Adrenal gland (tissue), 12 donors: ENCODE data around the gene SHROOM2. TPM values are rescaled to one million over a fixed set of nuclear protein-coding genes. Genes with fewer than 3 reads are reported as not detected.

Experiments
- DNase-seq, 7 donors: peaks; one replicate each; pipeline ENCODE4 v3.0.0-alpha.2; 2019 to 2020
- H3K27ac ChIP-seq, 5 donors: fragments of 200-600 bp; sonication (generic) in 4 of 5; 1 replicate in 3 of 5; 2 replicates in 2 of 5; pipeline versions ENCODE4 v1.5.1 to v1.8.0; 2016 to 2020; ENCODE audit warnings: mild to moderate bottlenecking in 1 of 5
- H3K27me3 ChIP-seq: fragments of 200-600 bp; 2 replicates; pipeline ENCODE4 v1.8.0; 2021
- H3K36me3 ChIP-seq, 2 donors: fragments of 200-600 bp; replicated peaks in 1 of 2; 1 replicate in 1 of 2; 2 replicates in 1 of 2; pipeline versions ENCODE4 v1.5.1 to v1.8.0; 2018 to 2022
- H3K4me1 ChIP-seq, 2 donors: fragments of 200-600 bp; replicated peaks in 1 of 2; 1 replicate in 1 of 2; 2 replicates in 1 of 2; pipeline versions ENCODE4 v1.5.1 to v1.8.0; 2018 to 2021
- H3K4me3 ChIP-seq, 4 donors: fragments of 200-600 bp; sonication (generic) in 3 of 4; one replicate each; pipeline ENCODE4 v1.5.1; 2016 to 2018
- H3K9me3 ChIP-seq, 3 donors: fragments of 200-600 bp; sonication (generic) in 1 of 3; replicated peaks in 1 of 3; 1 replicate in 2 of 3; 2 replicates in 1 of 3; pipeline versions ENCODE4 v1.5.1 to v1.8.0; 2016 to 2021
- POLR2A ChIP-seq, 2 donors: fragments of 450-650 bp; IDR thresholded peaks; one replicate each; pipeline ENCODE4 v1.6.1; 2017; ENCODE audit warnings: antibody characterized with exemption in 2 of 2, mild to moderate bottlenecking in 2 of 2, moderate library complexity in 1 of 2
- WGBS, 4 donors: extraction: QIAGEN DNeasy Blood & Tissue Kit in 2 of 4; methylation state at CpG; one replicate each; pipeline versions ENCODE4 v1.1.5 to v1.1.7; 2013 to 2017; 5-methylcytosine and 5-hydroxymethylcytosine counted together
- intact Hi-C, 2 donors: fragments of 100-400 bp; cut with DNase I; formaldehyde crosslinking; loops; one replicate each; pipeline versions ENCODE4 v1.14.1 to v1.15.0; 2022 to 2023
- polyA plus RNA-seq, 3 donors: library from polyadenylated mRNA; stranded (reverse); fragments of 200-250 nt in 2 of 3; fragments of 350-450 nt in 1 of 3; fragmentation: Illumina TruSeq in 1 of 3; extraction: RNeasy Lipid Tissue Mini Kit (QIAGEN cat#74804) in 1 of 3; gene quantifications; one replicate each; pipeline ENCODE4 v1.2.3, GENCODE V29; 2013 to 2014
- total RNA-seq, 9 donors: library from RNA; depleted of rRNA in 4 of 9; stranded (reverse); fragments of >200 nt in 4 of 9; fragments of 120-200 nt in 1 of 9; fragmentation: NEBNext Ultra II Directional in 1 of 9; extraction: Animal tissue kit (Norgen Biotek cat#: 25700) in 1 of 9; gene quantifications; one replicate each; pipeline versions ENCODE4 v1.1.0 to v1.2.4, GENCODE V29; 2013 to 2023
- TF ChIP-seq, protein P1 (sequence below), 6 experiments: fragments of 450-650 bp in 4 of 6; fragments of 200-600 bp in 2 of 6; sonication (generic) in 1 of 6; IDR thresholded peaks; 1 replicate in 5 of 6; 2 replicates in 1 of 6; pipeline versions ENCODE4 v1.5.1 to v1.8.0; 2016 to 2021; ENCODE audit warnings: antibody characterized with exemption in 6 of 6, mild to moderate bottlenecking in 2 of 6, moderate library complexity in 1 of 6
- donor health status: healthy with polysubstance abuse.
- donor health status: Bipolar disorder and iron deficiency.
- donor health status: DM: yes; HTN: yes; CAD: no.
- donor health status: DM: no; HTN: no; CAD: no.
- donor health status: DM: no; HTN: no; CAD: no.
- donor health status: DM: yes; HTN: yes; CAD: no.

SHROOM2 gene
- total and polyA plus RNA-seq, 12 donors = 1.7 to 7.2 (median 4.0) TPM

DNA sequence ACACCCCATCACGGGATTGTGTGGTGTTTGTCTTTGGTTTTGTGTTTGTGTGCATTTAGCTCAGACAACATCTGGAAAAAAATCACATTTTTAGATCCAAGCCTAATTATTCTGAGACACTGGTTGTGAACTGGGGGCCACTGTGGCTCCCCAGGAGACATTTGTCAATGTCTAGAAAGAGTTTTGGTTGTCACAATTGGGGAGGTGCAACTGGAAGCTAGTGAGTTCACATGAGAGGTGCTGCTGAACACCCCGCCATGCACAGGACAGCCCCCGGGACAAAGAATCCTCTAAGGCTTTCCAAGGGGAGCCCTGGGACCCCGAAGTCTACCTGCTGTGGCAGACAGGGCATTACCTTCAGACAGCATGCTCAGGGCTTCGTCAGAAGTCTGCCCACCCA lies 47.1 kb upstream of the SHROOM2 start:
- H3K36me3 ChIP-seq = no peaks in the 10 kb centered on the region
- H3K27me3 ChIP-seq = peaks cover 9% of the 10 kb centered on the region
- intact Hi-C loops = no loop called here
- TF ChIP-seq, protein P1, sequence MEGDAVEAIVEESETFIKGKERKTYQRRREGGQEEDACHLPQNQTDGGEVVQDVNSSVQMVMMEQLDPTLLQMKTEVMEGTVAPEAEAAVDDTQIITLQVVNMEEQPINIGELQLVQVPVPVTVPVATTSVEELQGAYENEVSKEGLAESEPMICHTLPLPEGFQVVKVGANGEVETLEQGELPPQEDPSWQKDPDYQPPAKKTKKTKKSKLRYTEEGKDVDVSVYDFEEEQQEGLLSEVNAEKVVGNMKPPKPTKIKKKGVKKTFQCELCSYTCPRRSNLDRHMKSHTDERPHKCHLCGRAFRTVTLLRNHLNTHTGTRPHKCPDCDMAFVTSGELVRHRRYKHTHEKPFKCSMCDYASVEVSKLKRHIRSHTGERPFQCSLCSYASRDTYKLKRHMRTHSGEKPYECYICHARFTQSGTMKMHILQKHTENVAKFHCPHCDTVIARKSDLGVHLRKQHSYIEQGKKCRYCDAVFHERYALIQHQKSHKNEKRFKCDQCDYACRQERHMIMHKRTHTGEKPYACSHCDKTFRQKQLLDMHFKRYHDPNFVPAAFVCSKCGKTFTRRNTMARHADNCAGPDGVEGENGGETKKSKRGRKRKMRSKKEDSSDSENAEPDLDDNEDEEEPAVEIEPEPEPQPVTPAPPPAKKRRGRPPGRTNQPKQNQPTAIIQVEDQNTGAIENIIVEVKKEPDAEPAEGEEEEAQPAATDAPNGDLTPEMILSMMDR (IDR thresholded peaks at IDR 0.05) = no peak
- TF ChIP-seq POLR2A (IDR thresholded peaks at IDR 0.05) = no peak
- 68 to 89% (median 85%) methylated on average over 1 to 5 of the region's 5 CpGs for WGBS, 4 donors
- no peak overlapping the region for H3K4me3 ChIP-seq
- no peak for DNase-seq
- no peak overlapping the region for H3K27ac ChIP-seq
- no peaks in the 10 kb centered on the region for H3K4me1 ChIP-seq
- H3K9me3 ChIP-seq = no peaks in the 10 kb centered on the region

DNA sequence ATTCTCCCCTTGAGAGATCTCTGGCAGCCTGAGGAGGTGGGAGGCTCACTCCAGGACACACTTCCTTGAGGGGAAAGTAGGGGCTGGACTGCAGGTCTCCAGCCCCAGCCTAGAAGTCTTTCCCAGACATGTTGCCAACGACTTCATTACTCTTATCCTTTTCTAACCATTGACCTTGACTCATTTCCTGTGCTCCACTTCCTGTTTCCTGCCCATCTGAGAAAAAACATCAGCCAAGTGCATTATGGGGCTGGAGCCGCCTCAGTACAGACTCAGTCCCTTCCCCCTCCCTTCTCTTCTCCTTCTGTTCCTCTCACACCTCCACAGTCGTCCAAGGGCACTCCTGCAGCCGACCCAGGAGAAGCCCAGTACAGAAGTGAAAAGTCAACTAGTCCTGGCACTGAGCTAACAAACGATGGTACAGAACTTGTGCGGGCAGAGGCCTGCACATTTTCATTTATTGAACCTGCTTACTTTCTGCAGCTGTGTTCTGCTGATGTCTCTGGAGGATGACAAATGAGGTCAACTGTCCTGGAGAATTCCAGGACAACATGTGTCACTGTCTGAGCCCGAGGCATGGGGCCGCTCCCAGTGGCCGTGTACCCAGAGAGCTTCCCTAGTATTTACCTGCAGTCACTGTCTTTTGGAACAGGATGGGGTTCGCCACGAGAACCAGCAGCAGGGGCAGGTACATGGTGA lies 40.7 kb upstream of the SHROOM2 start:
- no peak overlapping the region for H3K4me3 ChIP-seq
- H3K27ac ChIP-seq = peak overlapping the region in 4 of 5 donors; percentile 20 to 74 (median 48)
- DNase-seq = peak; percentile 20 to 66 (median 53)
- TF ChIP-seq, protein P1 (IDR thresholded peaks at IDR 0.05) = no peak
- TF ChIP-seq POLR2A (IDR thresholded peaks at IDR 0.05) = no peak
- H3K4me1 ChIP-seq = no peaks in the 10 kb centered on the region
- H3K36me3 ChIP-seq = no peaks in the 10 kb centered on the region
- no peaks in the 10 kb centered on the region for H3K9me3 ChIP-seq
- 18 to 52% (median 32%) methylated on average over 8 to 11 of the region's 11 CpGs for WGBS, 4 donors
- H3K27me3 ChIP-seq = peaks cover 5% of the 10 kb centered on the region
- intact Hi-C loops = no loop called here

- intact Hi-C loops = no loop called here
- WGBS, 4 donors = 17 to 36% (median 30%) methylated on average over 3 of the region's 3 CpGs
Observed at GRCh38 chrX:9746148-9746888, 39.9 kb upstream of the SHROOM2 start.

GRCh38 chrX:9747644-9748043 lies 38.6 kb upstream of the SHROOM2 start:
- Histone ChIP-seq H3K4me3 (no peak overlapping the region), H3K27me3 (no peaks in the 10 kb centered on the region), H3K36me3 (no peaks in the 10 kb centered on the region), H3K9me3 (no peaks in the 10 kb centered on the region), H3K4me1 (no peaks in the 10 kb centered on the region), H3K27ac (no peak overlapping the region)
- no peak for TF ChIP-seq POLR2A (IDR thresholded peaks at IDR 0.05)
- TF ChIP-seq, protein P1 (IDR thresholded peaks at IDR 0.05) = no peak
- WGBS, 4 donors = 85 to 95% (median 87%) methylated on average over 4 of the region's 4 CpGs
- no peak for DNase-seq
- intact Hi-C loops = no loop called here

More at GRCh38 chrX:9746148-9746888, 39.9 kb upstream of the SHROOM2 start:
- H3K36me3 ChIP-seq = no peaks in the 10 kb centered on the region
- peaks cover 5% of the 10 kb centered on the region for H3K27me3 ChIP-seq
- H3K9me3 ChIP-seq = no peaks in the 10 kb centered on the region
- H3K4me1 ChIP-seq = no peaks in the 10 kb centered on the region
- TF ChIP-seq, protein P1 (IDR thresholded peaks at IDR 0.05) = no peak
- no peak for TF ChIP-seq POLR2A (IDR thresholded peaks at IDR 0.05)
- H3K27ac ChIP-seq = peak overlapping the region in 4 of 5 donors; percentile 20 to 74 (median 48)
- peak in 2 of 7 donors; percentile 4 to 23 for DNase-seq
- no peak overlapping the region for H3K4me3 ChIP-seq
